Measurements from ENCODE around the gene PAPSS1. TPM values are rescaled to one million over a fixed set of nuclear protein-coding genes. Genes with fewer than 3 reads are reported as not detected.

The PAPSS1 gene
- total RNA-seq, 1 experiment from 2014 or later = 83.6 TPM

GRCh38 chr4:107658400-107659336 lies 61.4 kb downstream of the PAPSS1 start:
- Histone ChIP-seq H3K4me1 (ENCODE audit: insufficient read depth, low read length) (peaks cover 6% of the 10 kb centered on the region), H4K91ac (ENCODE audit: insufficient read length, low read depth, low read length) (no peak overlapping the region), H2BK5ac (ENCODE audit: insufficient read length, low read length) (no peak overlapping the region), H3K14ac (ENCODE audit: insufficient read depth, low read length) (no peak overlapping the region), H3K18ac (ENCODE audit: insufficient read length, low read depth, low read length) (no peak overlapping the region), H3K27ac (ENCODE audit: insufficient read length, low read depth, low read length) (no peak overlapping the region), H3K9me3 (ENCODE audit: control insufficient read depth, low read depth, low read length) (no peaks in the 10 kb centered on the region), H3K23me2 (ENCODE audit: insufficient read length, low read depth, low read length, poor library complexity, severe bottlenecking) (no peaks in the 10 kb centered on the region), H2BK120ac (ENCODE audit: low read depth, low read length, poor library complexity, severe bottlenecking) (no peak overlapping the region), H3K4me2 (ENCODE audit: insufficient read depth, insufficient read length, low read length) (no peak overlapping the region), H3K23ac (ENCODE audit: insufficient read length, low read depth, low read length) (no peak overlapping the region), H4K8ac (replicated peaks; ENCODE audit: insufficient read length, low read depth, low read length) (no peak overlapping the region), H4K20me1 (ENCODE audit: control insufficient read depth, insufficient read depth, insufficient read length) (no peaks in the 10 kb centered on the region), H3K4ac (ENCODE audit: low read depth, low read length) (no peak overlapping the region), H3K79me1 (ENCODE audit: insufficient read depth, low read depth, low read length, poor library complexity, severe bottlenecking) (no peaks in the 10 kb centered on the region), H3K79me2 (ENCODE audit: insufficient read depth, low read length) (no peaks in the 10 kb centered on the region), H3K56ac (ENCODE audit: insufficient read length, low read depth, low read length) (no peak overlapping the region), H3T11ph (ENCODE audit: low read length) (no peak overlapping the region), H2AFZ (ENCODE audit: low read length) (no peak overlapping the region), H2BK12ac (ENCODE audit: insufficient read length, low read depth, low read length) (no peak overlapping the region), H2BK20ac (ENCODE audit: low read depth, low read length, poor library complexity, severe bottlenecking) (no peak overlapping the region), H2BK15ac (ENCODE audit: low read depth, low read length) (no peak overlapping the region), H3K9ac (ENCODE audit: extremely low read depth, insufficient read length, low read length) (no peak overlapping the region), H4K5ac (ENCODE audit: insufficient read length, low read depth, low read length) (no peak overlapping the region), H3K27me3 (ENCODE audit: insufficient read depth, low read length) (no peaks in the 10 kb centered on the region), H2AK5ac (ENCODE audit: insufficient read length, low read length) (no peak overlapping the region)
- H3K27me3 Mint-ChIP-seq (ENCODE audit: low read depth) = no peaks in the 10 kb centered on the region
- TF ChIP-seq CTCF (conservative IDR thresholded peaks at IDR 0.05) = no peak
- WGBS (ENCODE audit: extremely low coverage, insufficient read length, low lambda C conversion rate) = no CpG with 5 or more reads among the region's 4 CpGs
- peaks cover 14 to 22% of the 10 kb centered on the region in 2 experiments for H3K4me1 Mint-ChIP-seq
- no peaks in the 10 kb centered on the region for H3K9me3 Mint-ChIP-seq
- peaks cover 2 to 19% (median 16%) of the 10 kb centered on the region in 3 experiments; a peak in 6 of 7 replicates for H3K36me3 Mint-ChIP-seq (ENCODE audit: insufficient read depth in 1 of 3, low read depth in 3 of 3)
- no peak for DNase-seq
- no peak overlapping the region for H3K4me3 Mint-ChIP-seq
- peak overlapping the region in 2 of 3 experiments; percentile 49 to 65; a peak in 4 of 7 replicates for H3K27ac Mint-ChIP-seq

Data from H9 (cell line).